Natural killer cell (primary cell): ENCODE measurements around the gene C20orf202. TPM values are rescaled to one million over a fixed set of nuclear protein-coding genes. Genes with fewer than 3 reads are reported as not detected.

ENCODE experiments used
- ATAC-seq, 3 donors: fragments of 150-1000 bp in 2 of 3; fragments of 200-7000 bp in 1 of 3; cut with Tn5 transposase; 1 replicate in 1 of 3; 2 replicates in 2 of 3; pipeline ENCODE4 v1.10.0; 2021; ENCODE audit warnings: mild to moderate bottlenecking in 2 of 3, moderate library complexity in 2 of 3
- DNase-seq, 2 donors: peaks; one replicate each; pipeline versions ENCODE4 v3.0.0 to v3.0.0-alpha.2; 2013 to 2021; ENCODE audit warnings: mixed read lengths in 1 of 2
- H3K27ac ChIP-seq: one replicate; pipeline ENCODE4 v1.5.1; 2013; ENCODE audit warnings: mild to moderate bottlenecking, low read length
- H3K27me3 ChIP-seq: one replicate; pipeline ENCODE4 v1.6.1; 2013; ENCODE audit warnings: low read length; ENCODE audit not compliant: control insufficient read depth, insufficient read depth
- H3K36me3 ChIP-seq: one replicate; pipeline ENCODE4 v1.6.1; 2013; ENCODE audit warnings: low read length; ENCODE audit not compliant: control insufficient read depth, insufficient read depth
- H3K4me1 ChIP-seq: one replicate; pipeline ENCODE4 v1.6.1; 2013; ENCODE audit warnings: low read length; ENCODE audit not compliant: control insufficient read depth, insufficient read depth
- H3K4me3 ChIP-seq: one replicate; pipeline ENCODE4 v1.5.1; 2013; ENCODE audit warnings: low read length
- H3K9me3 ChIP-seq: one replicate; pipeline ENCODE4 v1.6.1; 2013; ENCODE audit warnings: low read length; ENCODE audit not compliant: control insufficient read depth, insufficient read depth
- H3K27ac Mint-ChIP-seq, 2 donors: one replicate each; pipeline ENCODE4 v1.8.0; 2022; ENCODE audit warnings: mild to moderate bottlenecking in 2 of 2, mixed read lengths in 2 of 2, moderate library complexity in 1 of 2
- H3K27me3 Mint-ChIP-seq, 2 donors: one replicate each; pipeline ENCODE4 v1.8.0; 2022; ENCODE audit warnings: low read depth in 2 of 2, mixed read lengths in 2 of 2
- H3K36me3 Mint-ChIP-seq: one replicate; pipeline ENCODE4 v1.8.0; 2022; ENCODE audit warnings: mixed read lengths
- H3K4me1 Mint-ChIP-seq, 2 donors: one replicate each; pipeline ENCODE4 v1.8.0; 2022; ENCODE audit warnings: mixed read lengths in 2 of 2
- H3K4me3 Mint-ChIP-seq: one replicate; pipeline ENCODE4 v1.8.0; 2022; ENCODE audit warnings: mild to moderate bottlenecking, moderate library complexity, mixed read lengths
- H3K9me3 Mint-ChIP-seq, 2 donors: one replicate each; pipeline ENCODE4 v1.8.0; 2022; ENCODE audit warnings: mixed read lengths in 2 of 2
- CTCF ChIP-seq: fragments of 200-600 bp; IDR thresholded peaks from one replicate; pipeline ENCODE4 v1.8.0; 2022; ENCODE audit warnings: antibody characterized with exemption
- WGBS: methylation state at CpG from one replicate; pipeline ENCODE4 v1.1.7; 2013; ENCODE audit warnings: missing lambda C conversion rate; ENCODE audit not compliant: insufficient coverage; 5-methylcytosine and 5-hydroxymethylcytosine counted together
- intact Hi-C: fragments of 100-400 bp; cut with micrococcal nuclease; formaldehyde crosslinking; loops from one replicate; pipeline ENCODE4 v1.14.2; 2022
- total RNA-seq, 4 donors: library from RNA; stranded (reverse); fragments of 120-200 nt in 1 of 4; gene quantifications; one replicate each; pipeline versions ENCODE4 v1.2.3 to v1.2.4, GENCODE V29; 2013 to 2022

Gene C20orf202
- total RNA-seq, 3 donors from 2014 or later (not counting 1 experiment from before 2014, with no cell fraction given) = 0.16 to 0.75 (median 0.60) TPM

GRCh38 chr20:1177680-1178079 lies 25.6 kb upstream of the C20orf202 start:
- Histone ChIP-seq H3K9me3 (no peaks in the 10 kb centered on the region), H3K4me1 (no peaks in the 10 kb centered on the region), H3K4me3 (no peak overlapping the region), H3K36me3 (peaks cover 4% of the 10 kb centered on the region), H3K27me3 (no peaks in the 10 kb centered on the region), H3K27ac (no peak overlapping the region)
- intact Hi-C loops = no loop called here
- no peak for DNase-seq
- peaks cover 0 to 5% of the 10 kb centered on the region in 2 donors for H3K4me1 Mint-ChIP-seq
- 95% methylated on average over 5 of the region's 5 CpGs for WGBS
- H3K36me3 Mint-ChIP-seq = no peaks in the 10 kb centered on the region
- no peak overlapping the region for H3K27ac Mint-ChIP-seq
- TF ChIP-seq CTCF = no peak
- no peaks in the 10 kb centered on the region for H3K9me3 Mint-ChIP-seq
- no peak overlapping the region for H3K4me3 Mint-ChIP-seq
- no peak for ATAC-seq
- H3K27me3 Mint-ChIP-seq = no peaks in the 10 kb centered on the region

GRCh38 chr20:1178103-1178502 lies 25.2 kb upstream of the C20orf202 start:
- H3K27ac ChIP-seq = no peak overlapping the region
- Mint-ChIP-seq H3K27me3 (peaks cover 0 to 3% of the 10 kb centered on the region in 2 donors), H3K36me3 (no peaks in the 10 kb centered on the region), H3K4me3 (no peak overlapping the region), H3K4me1 (peaks cover 0 to 5% of the 10 kb centered on the region in 2 donors), H3K27ac (no peak overlapping the region), H3K9me3 (no peaks in the 10 kb centered on the region)
- no peaks in the 10 kb centered on the region for H3K27me3 ChIP-seq
- no peak for TF ChIP-seq CTCF
- intact Hi-C loops = no loop called here
- H3K9me3 ChIP-seq = no peaks in the 10 kb centered on the region
- no peak overlapping the region for H3K4me3 ChIP-seq
- WGBS = 91% methylated on average over 2 of the region's 3 CpGs
- H3K4me1 ChIP-seq = no peaks in the 10 kb centered on the region
- H3K36me3 ChIP-seq = peaks cover 4% of the 10 kb centered on the region
- ATAC-seq (no peak), DNase-seq (no peak)

GRCh38 chr20:1178623-1179022 lies 24.6 kb upstream of the C20orf202 start:
- Histone ChIP-seq H3K9me3 (no peaks in the 10 kb centered on the region), H3K27me3 (no peaks in the 10 kb centered on the region), H3K4me1 (no peaks in the 10 kb centered on the region), H3K36me3 (peaks cover 2% of the 10 kb centered on the region), H3K4me3 (no peak overlapping the region), H3K27ac (no peak overlapping the region)
- Mint-ChIP-seq H3K36me3 (no peaks in the 10 kb centered on the region), H3K27ac (no peak overlapping the region), H3K4me3 (no peak overlapping the region), H3K4me1 (peaks cover 0 to 5% of the 10 kb centered on the region in 2 donors), H3K27me3 (peaks cover 3 to 7% of the 10 kb centered on the region in 2 donors), H3K9me3 (no peaks in the 10 kb centered on the region)
- DNase-seq (no peak), ATAC-seq (no peak)
- no peak for TF ChIP-seq CTCF
- WGBS = 95% methylated on average over 3 of the region's 3 CpGs
- intact Hi-C loops = no loop called here

GRCh38 chr20:1180949-1181348 lies 22.3 kb upstream of the C20orf202 start:
- intact Hi-C loops = no loop called here
- 97% methylated on average over 27 of the region's 27 CpGs for WGBS
- ATAC-seq (no peak), DNase-seq (no peak)
- Histone ChIP-seq H3K4me1 (no peaks in the 10 kb centered on the region), H3K4me3 (no peak overlapping the region), H3K9me3 (no peaks in the 10 kb centered on the region), H3K27me3 (no peaks in the 10 kb centered on the region), H3K27ac (no peak overlapping the region), H3K36me3 (peaks cover 2% of the 10 kb centered on the region)
- Mint-ChIP-seq H3K4me3 (no peak overlapping the region), H3K27me3 (peaks cover 16 to 17% of the 10 kb centered on the region in 2 donors), H3K36me3 (no peaks in the 10 kb centered on the region), H3K27ac (no peak overlapping the region), H3K9me3 (no peaks in the 10 kb centered on the region), H3K4me1 (peaks cover 0 to 14% of the 10 kb centered on the region in 2 donors)
- TF ChIP-seq CTCF = no peak
